Hematopoietic multipotent progenitor cell treated with erythropoietin and hydrocortisone succinate and interleukin-3 and kit ligand, for 4 days (in vitro differentiated cells): Measurements from ENCODE around the gene RARG.
"Not testable (repeated sequence)": the region's sequence is repeated elsewhere in the genome, so short reads cannot be mapped to it uniquely, and the experiment has no call there.

ENCODE experiments used
- DNase-seq: peaks from one replicate; pipeline ENCODE4 v3.0.0-alpha.2; 2015

The RARG gene

GRCh38 chr12:53163008-53163407 is 69.0 kb downstream of the RARG start:
- DNase-seq: not testable (repeated sequence)

GRCh38 chr12:53161119-53161911 is 70.7 kb downstream of the RARG start:
- no peak for DNase-seq

- DNase-seq: no peak
Measured at GRCh38 chr12:53160673-53161072, 71.3 kb downstream of the RARG start.
